ENCODE data around the gene MYO1H.
"Not testable (repeated sequence)": the region's sequence is repeated elsewhere in the genome, so short reads cannot be mapped to it uniquely, and the experiment has no call there.

Gene MYO1H

GRCh38 chr12:109435428-109436187 is 87.9 kb downstream of the MYO1H start:
- DNase-seq (ENCODE audit: extremely low read depth, low read depth), result no peak
- no peak overlapping the region for H3K4me3 ChIP-seq (replicated peaks; ENCODE audit: low read depth, low read length)
- TF ChIP-seq, protein P1, sequence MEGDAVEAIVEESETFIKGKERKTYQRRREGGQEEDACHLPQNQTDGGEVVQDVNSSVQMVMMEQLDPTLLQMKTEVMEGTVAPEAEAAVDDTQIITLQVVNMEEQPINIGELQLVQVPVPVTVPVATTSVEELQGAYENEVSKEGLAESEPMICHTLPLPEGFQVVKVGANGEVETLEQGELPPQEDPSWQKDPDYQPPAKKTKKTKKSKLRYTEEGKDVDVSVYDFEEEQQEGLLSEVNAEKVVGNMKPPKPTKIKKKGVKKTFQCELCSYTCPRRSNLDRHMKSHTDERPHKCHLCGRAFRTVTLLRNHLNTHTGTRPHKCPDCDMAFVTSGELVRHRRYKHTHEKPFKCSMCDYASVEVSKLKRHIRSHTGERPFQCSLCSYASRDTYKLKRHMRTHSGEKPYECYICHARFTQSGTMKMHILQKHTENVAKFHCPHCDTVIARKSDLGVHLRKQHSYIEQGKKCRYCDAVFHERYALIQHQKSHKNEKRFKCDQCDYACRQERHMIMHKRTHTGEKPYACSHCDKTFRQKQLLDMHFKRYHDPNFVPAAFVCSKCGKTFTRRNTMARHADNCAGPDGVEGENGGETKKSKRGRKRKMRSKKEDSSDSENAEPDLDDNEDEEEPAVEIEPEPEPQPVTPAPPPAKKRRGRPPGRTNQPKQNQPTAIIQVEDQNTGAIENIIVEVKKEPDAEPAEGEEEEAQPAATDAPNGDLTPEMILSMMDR (IDR thresholded peaks at IDR 0.05; ENCODE audit: low read depth, low read length, missing control alignments), result no peak

- TF ChIP-seq, protein P1 (IDR thresholded peaks at IDR 0.05; ENCODE audit: low read depth, low read length, missing control alignments), result no peak
- H3K4me3 ChIP-seq (replicated peaks; ENCODE audit: low read depth, low read length), result no peak overlapping the region
- DNase-seq (ENCODE audit: extremely low read depth, low read depth), result no peak
Observed at GRCh38 chr12:109436188-109436560, 88.5 kb downstream of the MYO1H start.

GRCh38 chr12:109439181-109439580 is 91.5 kb downstream of the MYO1H start:
- no peak for DNase-seq (ENCODE audit: extremely low read depth, low read depth)
- TF ChIP-seq, protein P1 (IDR thresholded peaks at IDR 0.05; ENCODE audit: low read depth, low read length, missing control alignments), result no peak

DNA sequence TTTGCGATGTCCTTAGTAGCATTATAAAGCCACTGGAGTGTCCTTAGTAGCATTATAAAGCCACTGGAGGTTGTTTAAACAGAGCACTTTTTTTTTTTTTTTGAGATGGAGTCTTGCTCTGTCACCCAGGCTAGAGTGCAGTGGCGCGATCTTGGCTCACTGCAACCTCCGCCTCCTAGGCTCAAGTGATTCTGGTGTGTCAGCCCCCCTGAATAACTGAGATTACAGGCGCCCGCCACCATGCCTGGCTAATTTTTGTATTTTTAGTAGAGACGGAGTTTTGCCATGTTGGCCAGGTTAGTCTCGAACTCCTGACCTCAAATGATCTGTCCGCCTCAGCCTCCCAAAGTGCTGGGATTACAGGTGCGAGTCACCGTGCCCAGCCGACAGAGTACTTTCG is 92.3 kb downstream of the MYO1H start:
- DNase-seq (ENCODE audit: extremely low read depth, low read depth), result not testable (repeated sequence)

More at GRCh38 chr12:109439181-109439580, 91.5 kb downstream of the MYO1H start:
- H3K4me3 ChIP-seq (replicated peaks; ENCODE audit: low read depth, low read length), result no peak overlapping the region

GRCh38 chr12:109440851-109441490 is 93.3 kb downstream of the MYO1H start:
- TF ChIP-seq, protein P1 (IDR thresholded peaks at IDR 0.05; ENCODE audit: low read depth, low read length, missing control alignments), result no peak
- no peak for DNase-seq (ENCODE audit: extremely low read depth, low read depth)
- H3K4me3 ChIP-seq (replicated peaks; ENCODE audit: low read depth, low read length), result no peak overlapping the region

More for the DNA sequence above, 92.3 kb downstream of the MYO1H start:
- H3K4me3 ChIP-seq (replicated peaks; ENCODE audit: low read depth, low read length), result not testable (repeated sequence)

- no peak for DNase-seq (ENCODE audit: extremely low read depth, low read depth)
- H3K4me3 ChIP-seq (replicated peaks; ENCODE audit: low read depth, low read length), result no peak overlapping the region
- TF ChIP-seq, protein P1 (IDR thresholded peaks at IDR 0.05; ENCODE audit: low read depth, low read length, missing control alignments), result no peak
Observed at GRCh38 chr12:109443794-109444193, 96.1 kb downstream of the MYO1H start.

GRCh38 chr12:109444259-109444658 is 96.6 kb downstream of the MYO1H start:
- TF ChIP-seq, protein P1 (IDR thresholded peaks at IDR 0.05; ENCODE audit: low read depth, low read length, missing control alignments), result no peak
- DNase-seq (ENCODE audit: extremely low read depth, low read depth), result no peak
- no peak overlapping the region for H3K4me3 ChIP-seq (replicated peaks; ENCODE audit: low read depth, low read length)

All from HFF-Myc (cell line).